Chondrocyte (in vitro differentiated cells): ENCODE measurements around the gene LIG3. TPM values are rescaled to one million over a fixed set of nuclear protein-coding genes. Genes with fewer than 3 reads are reported as not detected.
"Not testable (repeated sequence)": the region's sequence is repeated elsewhere in the genome, so short reads cannot be mapped to it uniquely, and the experiment has no call there.

ENCODE experiments used
- DNase-seq: peaks from one replicate; pipeline ENCODE4 v3.0.0; 2021; ENCODE audit warnings: mixed read lengths, low spot score
- H3K27ac Mint-ChIP-seq: one replicate; pipeline ENCODE4 v1.8.0; 2021; ENCODE audit warnings: mild to moderate bottlenecking, moderate library complexity, mixed read lengths; ENCODE audit not compliant: unreplicated experiment
- H3K27me3 Mint-ChIP-seq: 2 replicates; pipeline ENCODE4 v1.8.0; 2021; ENCODE audit warnings: low read depth, mixed read lengths
- H3K36me3 Mint-ChIP-seq: 2 replicates; pipeline ENCODE4 v1.8.0; 2021; ENCODE audit warnings: low read depth, mixed read lengths
- H3K4me1 Mint-ChIP-seq: 2 replicates; pipeline ENCODE4 v1.8.0; 2021; ENCODE audit warnings: low read depth, mild to moderate bottlenecking, mixed read lengths
- H3K4me3 Mint-ChIP-seq: one replicate; pipeline ENCODE4 v1.8.0; 2021; ENCODE audit warnings: mild to moderate bottlenecking, moderate library complexity, mixed read lengths; ENCODE audit not compliant: unreplicated experiment
- H3K9me3 Mint-ChIP-seq: 2 replicates; pipeline ENCODE4 v1.8.0; 2021; ENCODE audit warnings: low read depth, mixed read lengths
- CTCF ChIP-seq: fragments of 200-600 bp; sonication (generic); IDR thresholded peaks from 2 replicates; pipeline ENCODE4 v1.5.0; 2021; ENCODE audit warnings: antibody characterized with exemption, mild to moderate bottlenecking, moderate library complexity
- total RNA-seq: library from RNA; stranded (reverse); gene quantifications from 3 replicates; pipeline ENCODE4 v1.2.1, GENCODE V29; 2021

Gene LIG3
- total RNA-seq, 1 donor from 2014 or later = 26.0 TPM

- H3K4me3 Mint-ChIP-seq = no peak overlapping the region
- no peak for TF ChIP-seq CTCF
These were observed 19.1 kb downstream of the LIG3 start for GRCh38 chr17:34999456-34999855.

GRCh38 chr17:35000965-35001364 is 20.7 kb downstream of the LIG3 start:
- H3K4me3 Mint-ChIP-seq, H3K9me3 Mint-ChIP-seq, H3K27me3 Mint-ChIP-seq, H3K27ac Mint-ChIP-seq, DNase-seq: not testable (repeated sequence)
- H3K36me3 Mint-ChIP-seq = peaks cover 19% of the 10 kb centered on the region
- H3K4me1 Mint-ChIP-seq = peaks cover 38% of the 10 kb centered on the region

More at GRCh38 chr17:34999456-34999855, 19.1 kb downstream of the LIG3 start:
- peaks cover 24% of the 10 kb centered on the region for H3K36me3 Mint-ChIP-seq
- H3K27ac Mint-ChIP-seq = no peak overlapping the region
- H3K9me3 Mint-ChIP-seq = no peaks in the 10 kb centered on the region
- peaks cover 38% of the 10 kb centered on the region for H3K4me1 Mint-ChIP-seq
- H3K27me3 Mint-ChIP-seq = no peaks in the 10 kb centered on the region
- no peak for DNase-seq

- no peak for DNase-seq
- no peaks in the 10 kb centered on the region for H3K9me3 Mint-ChIP-seq
- no peak for TF ChIP-seq CTCF
- H3K36me3 Mint-ChIP-seq = peaks cover 17% of the 10 kb centered on the region
- no peak overlapping the region for H3K4me3 Mint-ChIP-seq
- H3K27me3 Mint-ChIP-seq = no peaks in the 10 kb centered on the region
- H3K4me1 Mint-ChIP-seq = peaks cover 36% of the 10 kb centered on the region
- H3K27ac Mint-ChIP-seq = no peak overlapping the region
These were observed 21.2 kb downstream of the LIG3 start for GRCh38 chr17:35001549-35001948.

GRCh38 chr17:35002876-35003551 is 22.7 kb downstream of the LIG3 start:
- H3K36me3 Mint-ChIP-seq = peaks cover 22% of the 10 kb centered on the region

GRCh38 chr17:35003778-35004177 is 23.5 kb downstream of the LIG3 start:
- no peak overlapping the region for H3K27ac Mint-ChIP-seq
- H3K9me3 Mint-ChIP-seq = no peaks in the 10 kb centered on the region
- H3K27me3 Mint-ChIP-seq = no peaks in the 10 kb centered on the region
- DNase-seq = no peak
- TF ChIP-seq CTCF = no peak
- peaks cover 16% of the 10 kb centered on the region for H3K4me1 Mint-ChIP-seq
- H3K36me3 Mint-ChIP-seq = peaks cover 19% of the 10 kb centered on the region
- H3K4me3 Mint-ChIP-seq = no peak overlapping the region

More at GRCh38 chr17:35002876-35003551, 22.7 kb downstream of the LIG3 start:
- Mint-ChIP-seq H3K4me3 (no peak overlapping the region), H3K27ac (peak overlapping the region; percentile 71), H3K4me1 (peaks cover 22% of the 10 kb centered on the region), H3K27me3 (no peaks in the 10 kb centered on the region), H3K9me3 (no peaks in the 10 kb centered on the region)
- DNase-seq = no peak
- TF ChIP-seq CTCF = no peak

GRCh38 chr17:35006345-35006744 is 26.0 kb downstream of the LIG3 start:
- Mint-ChIP-seq H3K27ac (no peak overlapping the region), H3K9me3 (no peaks in the 10 kb centered on the region), H3K36me3 (peaks cover 14% of the 10 kb centered on the region), H3K4me3 (no peak overlapping the region), H3K27me3 (no peaks in the 10 kb centered on the region), H3K4me1 (peaks cover 16% of the 10 kb centered on the region)
- no peak for TF ChIP-seq CTCF
- DNase-seq = no peak
